ENCODE measurements around the gene CSF1R.
"Not testable (repeated sequence)": the region's sequence is repeated elsewhere in the genome, so short reads cannot be mapped to it uniquely, and the experiment has no call there.

The CSF1R gene

DNA sequence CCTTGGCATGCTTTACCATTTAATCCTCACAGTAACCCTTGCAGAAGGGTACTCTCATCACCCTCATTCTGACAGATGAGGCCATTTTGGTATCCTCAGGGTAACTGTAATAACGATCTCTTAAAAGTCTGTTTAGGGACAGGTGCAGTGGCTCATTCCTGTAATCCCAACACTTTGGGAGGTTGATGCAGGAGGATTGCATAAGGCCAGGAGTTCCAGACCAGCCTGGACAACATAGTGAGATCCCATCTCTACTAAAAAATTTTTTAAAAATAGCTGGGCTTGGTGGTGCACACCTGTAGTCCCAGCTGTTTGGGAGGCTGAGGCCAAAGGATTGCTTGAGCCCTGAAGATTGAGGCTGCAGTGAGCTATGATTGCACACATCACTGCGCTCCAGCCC lies 31.8 kb downstream of the CSF1R start:
- no peak for DNase-seq

DNA sequence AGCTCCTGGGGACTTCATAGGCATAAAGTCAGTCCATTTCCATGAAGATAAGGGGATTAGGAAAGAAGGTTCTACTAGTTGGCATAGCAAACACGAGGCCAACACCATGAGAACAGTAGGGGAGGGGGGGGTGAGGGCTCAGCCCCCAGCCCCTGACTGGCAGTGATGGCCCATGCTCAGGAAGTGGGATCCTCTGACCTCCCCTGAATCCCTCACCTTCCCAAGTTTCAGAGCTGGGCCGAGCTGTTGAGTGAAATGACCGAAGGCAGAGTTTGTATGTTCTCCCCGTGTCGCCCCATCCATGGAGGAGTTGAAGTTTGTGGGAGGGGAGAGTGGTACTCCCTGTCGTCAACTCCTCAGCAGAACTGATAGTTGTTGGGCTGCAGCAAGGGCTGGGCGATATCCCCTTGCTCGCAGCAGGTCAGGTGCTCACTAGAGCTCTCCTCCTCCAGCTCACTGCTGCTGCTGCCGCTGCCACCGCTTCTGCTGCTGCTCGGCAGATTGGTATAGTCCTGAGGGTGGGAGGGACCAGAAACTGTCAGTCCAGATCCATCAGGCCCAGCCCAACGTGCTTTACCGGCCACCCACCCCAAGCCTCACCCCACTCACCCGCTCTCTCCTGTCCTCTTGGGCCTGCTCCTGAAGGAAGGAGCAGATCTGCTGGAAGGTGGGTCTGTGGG lies 32.5 kb downstream of the CSF1R start:
- DNase-seq = no peak

GRCh38 chr5:150052956-150053712 lies 33.2 kb downstream of the CSF1R start:
- peak in 1 of 2 donors; percentile 27 for DNase-seq

DNA sequence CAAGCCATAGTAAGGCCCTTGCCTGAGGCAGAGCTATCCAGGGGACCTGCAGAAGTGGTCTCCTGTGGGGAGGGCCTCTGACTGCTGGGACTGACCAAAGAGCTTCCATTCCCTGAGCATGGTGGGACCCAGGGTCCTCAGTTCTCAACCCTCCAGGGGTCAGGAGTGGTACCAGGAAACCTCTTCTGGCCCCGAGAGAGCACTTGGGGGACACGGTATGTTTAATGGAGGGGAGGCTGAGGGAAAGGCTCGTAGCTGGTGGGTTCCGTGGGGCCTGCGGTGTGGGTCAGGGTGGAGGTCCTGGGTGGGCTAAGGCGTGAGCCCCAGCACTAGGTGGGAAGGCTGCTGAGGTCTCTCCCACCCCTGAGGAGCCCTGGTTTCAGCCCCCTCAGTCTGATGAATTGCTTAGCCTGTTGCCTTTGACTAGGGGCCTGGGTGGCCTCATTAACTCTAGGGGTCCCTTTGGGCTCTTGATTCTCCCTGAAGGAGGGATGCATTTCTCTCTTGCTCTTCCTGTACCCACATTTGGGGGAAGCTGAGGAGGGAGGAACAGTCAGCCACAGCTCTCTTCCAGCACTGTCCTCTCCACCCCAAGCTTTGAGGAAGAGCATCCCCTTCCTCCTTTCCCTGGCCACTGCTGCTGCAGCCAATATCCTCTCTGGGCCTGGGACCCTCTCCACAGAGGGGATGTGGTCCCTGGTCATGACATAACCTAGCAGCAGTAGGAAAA lies 34.0 kb downstream of the CSF1R start:
- no peak for DNase-seq

DNA sequence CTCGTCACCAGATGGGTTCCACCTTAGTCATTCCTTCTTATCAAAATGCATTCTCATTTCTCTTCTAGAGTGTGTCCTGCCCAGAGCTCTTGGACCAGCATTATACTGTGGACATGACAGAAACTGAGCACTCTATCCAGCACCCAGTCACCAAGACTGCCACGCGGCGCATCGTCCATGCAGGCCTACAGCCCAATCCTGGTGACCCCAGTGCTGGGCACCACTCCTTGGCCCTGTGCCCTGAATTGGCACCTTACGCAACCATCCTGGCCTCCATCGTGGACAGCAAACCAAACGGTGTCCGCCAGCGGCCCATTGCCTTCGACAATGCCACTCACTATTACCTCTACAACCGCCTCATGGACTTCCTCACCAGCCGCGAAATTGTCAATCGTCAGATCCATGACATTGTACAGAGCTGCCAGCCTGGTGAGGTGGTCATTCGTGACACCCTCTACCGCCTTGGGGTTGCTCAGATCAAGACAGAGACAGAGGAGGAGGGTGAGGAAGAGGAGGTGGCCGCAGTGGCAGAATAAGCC lies 34.6 kb downstream of the CSF1R start:
- DNase-seq = no peak

DNA sequence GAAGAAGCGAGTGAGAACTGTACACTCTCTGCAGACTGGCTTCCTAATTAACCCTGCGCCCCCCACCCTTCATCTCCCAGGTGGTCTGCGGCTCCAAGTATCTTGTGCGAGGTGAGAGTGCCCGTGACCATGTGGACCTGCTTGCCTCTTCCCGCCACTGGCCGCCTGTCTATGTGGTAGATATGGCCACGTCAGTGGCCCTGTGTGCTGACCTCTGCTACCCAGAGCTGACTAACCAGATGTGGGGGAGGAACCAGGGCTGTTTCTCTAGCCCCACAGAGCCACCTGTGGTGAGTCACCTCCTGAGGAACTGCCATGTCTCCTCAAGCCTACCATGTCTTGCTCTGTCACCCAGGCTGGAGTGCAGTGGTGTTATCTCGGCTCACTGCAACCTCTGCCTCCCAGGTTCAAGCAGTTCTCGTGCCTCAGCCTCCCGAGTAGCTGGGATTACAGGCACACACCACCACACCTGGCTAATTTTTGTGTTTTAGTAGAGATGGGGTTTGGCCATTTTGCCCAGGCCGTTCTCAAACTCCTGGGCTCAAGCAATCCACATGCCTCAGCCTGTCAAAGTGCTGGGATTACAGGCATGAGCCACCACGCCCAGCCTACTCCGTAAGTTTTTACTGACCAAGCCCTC lies 36.1 kb downstream of the CSF1R start:
- not testable (repeated sequence) for DNase-seq

- DNase-seq = peak in 1 of 2 donors; percentile 46
These were observed 40.3 kb downstream of the CSF1R start for GRCh38 chr5:150046031-150046430.

DNA sequence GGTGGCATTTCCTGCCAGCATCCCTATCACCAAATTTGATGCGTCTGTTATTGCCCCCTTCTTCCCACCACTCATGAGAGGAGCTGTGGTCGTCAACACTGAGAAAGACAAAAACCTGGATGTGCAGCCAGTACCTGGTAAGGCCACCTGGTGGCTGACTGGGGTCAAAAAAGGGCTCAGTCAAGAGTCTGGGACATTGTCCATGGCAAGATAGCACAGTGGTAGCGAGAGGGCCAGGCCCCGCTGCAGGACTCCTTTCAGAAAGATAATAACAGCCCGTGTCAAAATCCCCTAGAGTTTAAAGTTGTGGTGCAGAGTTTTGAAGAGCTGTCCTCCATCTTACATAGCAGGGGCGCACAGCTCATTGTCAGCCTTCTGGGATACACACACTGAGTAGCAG lies 40.8 kb downstream of the CSF1R start:
- no peak for DNase-seq

GRCh38 chr5:150044712-150045111 lies 41.6 kb downstream of the CSF1R start:
- no peak for DNase-seq

GRCh38 chr5:150044329-150044681 lies 42.0 kb downstream of the CSF1R start:
- no peak for DNase-seq

DNA sequence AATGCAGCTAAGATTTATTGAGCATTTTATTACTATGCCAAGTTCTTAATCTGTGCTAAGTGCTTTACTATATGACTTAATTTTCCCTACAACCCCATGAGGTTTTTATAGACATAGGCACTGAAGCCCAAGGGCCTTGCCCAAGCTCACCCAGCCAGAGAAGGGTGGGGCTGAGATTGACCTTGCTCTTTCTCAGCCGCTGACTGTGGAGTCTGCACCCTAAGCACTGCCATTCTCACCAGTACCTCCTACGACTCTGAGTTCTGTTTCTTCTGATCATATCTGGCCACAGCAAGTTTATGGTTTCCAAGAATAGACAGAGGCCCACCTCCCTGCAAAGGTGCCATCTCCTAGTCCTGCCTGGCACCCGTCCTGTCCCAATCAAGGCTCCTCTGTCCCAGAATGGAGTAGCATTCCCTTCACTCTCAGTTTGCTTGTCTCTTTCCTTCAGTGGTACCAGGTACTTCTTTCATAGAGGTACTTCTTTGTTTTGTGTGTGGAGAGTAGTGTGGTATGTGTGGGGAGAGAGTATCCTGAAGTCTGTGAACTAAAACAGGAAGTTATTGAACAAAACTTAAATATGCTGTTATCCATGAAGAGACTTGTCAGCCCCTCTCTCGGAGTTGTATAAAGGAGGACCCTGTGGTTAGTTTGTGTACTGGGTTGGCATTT lies 42.6 kb downstream of the CSF1R start:
- no peak for DNase-seq

GRCh38 chr5:150042459-150042858 lies 43.9 kb downstream of the CSF1R start:
- DNase-seq = no peak

DNA sequence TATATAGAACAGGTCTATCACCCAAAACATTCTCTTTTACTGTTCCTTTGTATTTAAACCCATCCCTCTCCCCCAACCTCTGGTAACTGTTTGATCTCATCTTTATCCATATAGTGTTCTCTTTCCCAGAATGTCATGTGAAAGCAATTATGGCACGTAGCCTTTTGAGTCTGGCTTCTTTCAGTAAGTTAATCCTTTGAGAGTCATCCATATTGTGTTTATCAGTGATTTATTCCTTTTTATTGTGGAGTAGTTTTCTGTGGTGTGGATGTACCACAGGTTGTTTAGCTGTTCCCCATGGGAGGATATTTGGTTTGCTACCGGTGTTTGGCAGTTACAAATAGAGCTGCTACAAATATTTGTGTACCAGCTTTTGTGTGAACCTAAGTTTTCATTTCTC lies 47.8 kb downstream of the CSF1R start:
- no peak for DNase-seq

- DNase-seq = no peak
These were observed 49.8 kb downstream of the CSF1R start for GRCh38 chr5:150036513-150036912.

GRCh38 chr5:150035139-150035895 lies 51.0 kb downstream of the CSF1R start:
- DNase-seq = no peak

DNA sequence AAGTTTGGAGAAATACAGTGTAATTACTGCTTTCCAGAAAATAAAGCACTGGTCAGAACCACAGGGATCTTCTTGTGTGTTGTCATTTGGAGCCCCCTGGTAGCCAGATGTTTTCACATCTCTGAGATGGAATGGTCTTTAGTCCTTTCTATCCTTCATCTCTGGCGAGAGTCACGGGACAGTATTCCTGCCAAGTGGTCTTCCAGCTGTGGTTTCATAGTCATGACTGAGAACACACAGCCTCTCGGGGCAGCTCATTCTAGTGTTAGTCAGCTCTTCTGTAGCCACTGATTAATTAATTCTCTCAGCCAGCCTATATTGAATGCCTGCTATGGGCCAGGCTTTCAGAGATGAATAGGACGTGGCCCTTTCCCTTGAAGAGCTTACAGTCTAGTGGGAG lies 51.7 kb downstream of the CSF1R start:
- DNase-seq = no peak

DNA sequence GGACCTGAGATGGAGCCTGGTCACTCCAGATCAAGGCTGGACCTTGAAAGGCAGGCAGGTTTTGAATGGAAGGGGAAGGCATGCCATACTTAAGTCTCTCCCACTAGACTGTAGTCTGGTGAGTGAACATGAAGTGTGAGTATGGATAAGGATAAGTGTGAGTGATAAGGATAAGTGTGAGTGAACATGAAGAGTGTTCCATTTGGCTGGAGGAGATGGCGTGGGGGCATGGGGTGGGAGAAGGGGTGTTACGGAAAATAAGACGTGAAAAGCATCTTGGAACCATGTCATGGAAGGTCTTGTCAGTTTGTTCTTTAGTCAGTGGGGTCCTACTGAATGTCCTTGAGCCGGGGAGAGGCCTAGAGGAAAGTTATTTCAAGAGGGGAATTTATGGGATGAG lies 53.0 kb downstream of the CSF1R start:
- DNase-seq = no peak

DNA sequence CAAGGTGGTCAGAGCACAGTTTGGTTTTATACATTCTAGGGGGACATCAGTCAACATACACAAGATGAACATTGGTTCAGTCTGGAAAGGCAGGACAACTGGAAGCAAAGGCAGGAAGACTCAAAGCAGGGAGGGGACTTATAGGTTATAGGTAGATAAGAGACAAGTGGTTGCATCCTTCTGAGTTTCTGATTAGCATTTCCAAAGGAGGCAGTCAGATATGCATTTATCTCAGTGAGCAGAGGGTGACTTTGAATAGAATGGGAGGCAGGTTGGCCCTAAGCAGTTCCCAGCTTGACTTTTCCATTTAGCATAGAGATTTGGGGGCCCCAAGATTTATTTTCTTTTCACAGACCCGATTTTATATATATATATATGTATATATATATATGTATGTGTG lies 58.3 kb downstream of the CSF1R start:
- not testable (repeated sequence) for DNase-seq

DNA sequence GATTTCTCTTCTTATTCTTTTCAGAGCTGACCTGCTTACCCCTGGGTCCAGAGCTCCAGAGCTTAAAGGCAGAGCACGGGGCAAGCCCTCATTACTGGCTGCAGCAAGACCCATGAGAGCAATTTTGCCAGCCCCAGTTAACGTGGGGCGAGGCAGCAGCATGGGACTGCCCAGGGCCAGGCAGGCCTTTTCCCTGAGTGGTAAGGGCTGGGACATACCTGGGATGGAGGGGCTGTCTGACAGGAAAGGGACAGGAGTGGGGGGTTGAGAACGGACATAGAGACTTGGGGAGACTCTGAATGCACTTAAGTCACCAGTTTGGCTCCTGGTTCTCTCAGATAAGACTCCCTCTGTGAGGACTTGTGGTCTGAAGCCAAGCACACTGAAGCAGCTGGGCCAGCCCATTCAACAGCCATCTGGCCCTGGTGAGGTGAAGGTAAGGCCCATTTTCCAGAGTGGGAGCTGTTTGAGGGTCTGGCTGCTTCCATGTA lies 59.6 kb downstream of the CSF1R start:
- no peak for DNase-seq

DNA sequence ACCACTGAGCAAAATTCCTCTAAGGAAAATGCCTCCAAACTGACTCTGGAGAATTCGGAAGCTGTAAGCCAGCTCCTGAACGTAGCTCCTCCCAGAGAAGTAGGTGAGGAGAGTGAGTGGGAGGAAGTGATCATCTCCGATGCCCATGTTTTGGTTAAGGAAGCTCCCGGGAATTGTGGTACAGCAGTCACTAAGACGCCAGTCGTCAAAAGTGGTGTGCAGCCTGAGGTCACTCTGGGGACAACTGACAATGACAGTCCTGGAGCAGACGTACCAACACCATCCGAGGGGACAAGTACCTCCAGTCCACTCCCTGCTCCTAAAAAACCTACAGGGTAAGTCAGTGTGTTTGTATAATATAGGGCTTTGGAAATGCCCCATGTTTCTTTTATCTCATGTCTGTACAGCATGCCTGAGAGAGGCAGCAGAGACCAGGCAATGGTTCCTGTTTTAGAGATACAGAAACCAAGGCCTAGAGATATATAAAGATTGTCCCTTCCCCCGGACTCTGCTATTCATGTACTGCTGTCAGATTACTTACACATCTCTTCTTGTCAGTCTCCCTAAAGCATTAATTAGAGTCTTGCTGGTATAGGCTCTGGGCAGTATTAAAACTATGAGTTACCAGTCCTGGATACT lies 61.9 kb downstream of the CSF1R start:
- DNase-seq = no peak

GRCh38 chr5:150023136-150023535 lies 63.2 kb downstream of the CSF1R start:
- DNase-seq = no peak

Data from CD4-positive, alpha-beta T cell treated with Interleukin-1 beta for 1 hour (primary cell).